K562 (cell line): ENCODE measurements around the gene KIAA0319L. TPM values are rescaled to one million over a fixed set of nuclear protein-coding genes. Genes with fewer than 3 reads are reported as not detected.

Experiments used
- ATAC-seq: fragments of 200-7000 bp; cut with Tn5 transposase; 3 replicates; pipeline ENCODE4 v1.9.1; 2020; ENCODE audit warnings: moderate library complexity
- BruUV-seq: library from RNA; stranded (reverse); fragments of 400-500 nt; replicated peaks from 2 replicates; lab custom pipeline; 2021; lab: Mats Ljungman, UMichigan
- CTCF ChIA-PET: fragments of 300-600 bp; formaldehyde crosslinking; extraction: SDS; loops from one replicate; lab custom pipeline; 2021; ENCODE audit warnings: low intra/inter-chr PET ratio; lab: Yijun Ruan, JAX
- POLR2A ChIA-PET: fragments of 300-600, 350-650 bp; sonication (Branson Sonifier 250); formaldehyde crosslinking; extraction: SDS; loops from one replicate; lab custom pipeline; 2021; ENCODE audit warnings: antibody characterized with exemption, inconsistent platforms; lab: Yijun Ruan, JAX
- DNase-seq, 4 experiments: peaks; one replicate each; pipeline versions ENCODE4 v3.0.0 to v3.0.0-alpha.2; 2011 to 2018; ENCODE audit warnings: low spot score in 3 of 4, mixed read lengths in 3 of 4; ENCODE audit errors: extremely low read depth in 1 of 4
- FAIRE-seq: peaks from 2 replicates; lab custom pipeline; 2011; peaks lifted over from hg19 to GRCh38; lab: Jason Lieb, UNC
- H2AFZ ChIP-seq: 2 replicates; pipeline ENCODE4 v1.6.0; 2011; ENCODE audit warnings: low read depth, low read length, control low read depth, inconsistent platforms
- H3K27ac ChIP-seq: fragments of 200-600 bp; 3 replicates; pipeline ENCODE4 v1.8.0; 2011; ENCODE audit warnings: low read depth, mild to moderate bottlenecking, control low read depth, inconsistent platforms, low read length, moderate library complexity, mixed read lengths; ENCODE audit errors: extremely low read depth
- H3K27me3 ChIP-seq, 2 experiments: fragments of 300-600 bp in 1 of 2; 2 replicates in 1 of 2; 3 replicates in 1 of 2; pipeline versions ENCODE4 v1.6.0 to v1.8.0; 2011; ENCODE audit warnings: inconsistent platforms in 2 of 2, low read length in 2 of 2, mild to moderate bottlenecking in 1 of 2, mixed read lengths in 1 of 2, moderate library complexity in 1 of 2; ENCODE audit not compliant: control insufficient read depth in 2 of 2, insufficient read depth in 2 of 2
- H3K36me3 ChIP-seq: fragments of 300-600 bp; 3 replicates; pipeline ENCODE4 v1.8.0; 2011; ENCODE audit warnings: mild to moderate bottlenecking, low read length, inconsistent platforms; ENCODE audit not compliant: control insufficient read depth, insufficient read depth
- H3K4me1 ChIP-seq, 2 experiments: fragments of 200-600 bp in 1 of 2; replicated peaks in 1 of 2; 2 replicates in 1 of 2; 3 replicates in 1 of 2; pipeline versions ENCODE4 v1.5.1 to v1.8.0; 2011; ENCODE audit warnings: inconsistent platforms in 2 of 2, low read length in 2 of 2, mild to moderate bottlenecking in 1 of 2, mixed read lengths in 1 of 2, moderate library complexity in 1 of 2; ENCODE audit not compliant: control insufficient read depth in 2 of 2, insufficient read depth in 2 of 2
- H3K4me2 ChIP-seq: 2 replicates; pipeline ENCODE4 v1.6.1; 2011; ENCODE audit warnings: low read length, control low read depth, inconsistent platforms, mixed read lengths; ENCODE audit not compliant: insufficient read depth
- H3K4me3 ChIP-seq: fragments of 200-600 bp; sonication (generic), shearing (Covaris generic); 2 replicates; pipeline ENCODE4 v1.5.1; 2016; ENCODE audit warnings: control low read depth, inconsistent platforms
- H3K79me2 ChIP-seq: fragments of 200-600 bp; 3 replicates; pipeline ENCODE4 v1.8.0; 2011; ENCODE audit warnings: low read length, inconsistent platforms; ENCODE audit not compliant: control insufficient read depth, insufficient read depth
- H3K9ac ChIP-seq, 2 experiments: 2 replicates each; pipeline versions ENCODE4 v1.6.0 to v1.6.1; 2011; ENCODE audit warnings: low read depth in 2 of 2, low read length in 2 of 2, control low read depth in 1 of 2, inconsistent platforms in 1 of 2, mild to moderate bottlenecking in 1 of 2, mixed read lengths in 1 of 2; ENCODE audit not compliant: insufficient read depth in 1 of 2
- H3K9me1 ChIP-seq: one replicate; pipeline ENCODE4 v1.6.0; 2011; ENCODE audit warnings: inconsistent platforms, mild to moderate bottlenecking, low read length, moderate library complexity; ENCODE audit not compliant: control insufficient read depth, insufficient read depth
- H3K9me3 ChIP-seq: replicated peaks from 2 replicates; pipeline ENCODE4 v1.5.1; 2011; ENCODE audit warnings: low read depth, low read length, inconsistent platforms; ENCODE audit not compliant: control insufficient read depth, insufficient read depth
- H4K20me1 ChIP-seq: replicated peaks from 2 replicates; pipeline ENCODE4 v1.6.1; 2011; ENCODE audit warnings: low read length, inconsistent platforms, mixed read lengths; ENCODE audit not compliant: control insufficient read depth, insufficient read depth
- CBX2 ChIP-seq: fragments of 200-600 bp; sonication (generic); IDR thresholded peaks from one replicate; pipeline ENCODE4 v1.6.1; 2012; ENCODE audit warnings: mild to moderate bottlenecking, low read length, inconsistent platforms; ENCODE audit not compliant: insufficient read depth, poor library complexity, severe bottlenecking
- ESRRB ChIP-seq: fragments of 250-450 bp; sonication (Bioruptor Pico); IDR thresholded peaks from 2 replicates; pipeline ENCODE4 v1.5.0; 2020; ENCODE audit warnings: mild to moderate bottlenecking, moderate library complexity, borderline replicate concordance
- IRF9 ChIP-seq: fragments of 450-650 bp; IDR thresholded peaks from 2 replicates; pipeline ENCODE4 v1.6.1; 2016; ENCODE audit warnings: missing biosample characterization, missing genetic modification characterization
- NKRF ChIP-seq: fragments of 450-650 bp; IDR thresholded peaks from 2 replicates; pipeline ENCODE4 v1.6.1; 2016; ENCODE audit warnings: borderline replicate concordance
- POLR2A ChIP-seq: fragments of 450-650 bp; conservative IDR thresholded peaks from 2 replicates; pipeline ENCODE4 v1.6.1; 2016
- POLR2B ChIP-seq: fragments of 450-650 bp; IDR thresholded peaks from 2 replicates; pipeline ENCODE4 v1.6.1; 2018; ENCODE audit warnings: low read depth; ENCODE audit not compliant: partially characterized antibody
- PREB ChIP-seq: sonication (generic); formaldehyde crosslinking; IDR thresholded peaks from 2 replicates; pipeline ENCODE4 v1.8.1; 2023; ENCODE audit warnings: mild to moderate bottlenecking, missing genetic modification reagents
- SUPT5H ChIP-seq: fragments of 450-650 bp; IDR thresholded peaks from 2 replicates; pipeline ENCODE4 v1.6.1; 2016
- TBL1XR1 ChIP-seq, 2 experiments: IDR thresholded peaks; 2 replicates each; pipeline ENCODE4 v1.6.1; 2012; ENCODE audit warnings: improper control_type of control experiment in 2 of 2, low read length in 2 of 2, mild to moderate bottlenecking in 1 of 2
- VEZF1 ChIP-seq: fragments of 200-800 bp; sonication (Bioruptor generic); IDR thresholded peaks from 2 replicates; pipeline ENCODE4 v1.6.1; 2017; ENCODE audit warnings: missing genetic modification characterization, missing compliant biosample characterization
- ZBTB17 ChIP-seq: fragments of 450-650 bp; formaldehyde crosslinking; IDR thresholded peaks from 2 replicates; pipeline ENCODE4 v1.4.0; 2020; ENCODE audit warnings: mild to moderate bottlenecking
- ZC3H4 ChIP-seq: sonication (generic); formaldehyde crosslinking; IDR thresholded peaks from 2 replicates; pipeline ENCODE4 v1.9.0; 2021; ENCODE audit warnings: missing genetic modification reagents, borderline replicate concordance
- ZFP36 ChIP-seq: fragments of 150-350 bp; IDR thresholded peaks from 2 replicates; pipeline ENCODE4 v1.6.1; 2018; ENCODE audit warnings: low read length, low read depth; ENCODE audit not compliant: partially characterized antibody
- ZKSCAN8 ChIP-seq: fragments of 200-800 bp; sonication (Bioruptor generic); IDR thresholded peaks from 2 replicates; pipeline ENCODE4 v1.6.1; 2016; ENCODE audit warnings: missing genetic modification characterization, missing compliant biosample characterization
- ZNF584 ChIP-seq: fragments of 200-800 bp; sonication (Bioruptor generic); IDR thresholded peaks from 2 replicates; pipeline ENCODE4 v1.6.1; 2016; ENCODE audit warnings: low read depth, mild to moderate bottlenecking, missing genetic modification characterization, missing compliant biosample characterization
- WGBS: fragments of 100-300 bp; shearing (Covaris generic); methylation state at CpG from one replicate; pipeline ENCODE4 v1.1.6; 2016; ENCODE audit warnings: low coverage, mixed read lengths; ENCODE audit not compliant: insufficient coverage; ENCODE audit errors: missing lambda C conversion rate; 5-methylcytosine and 5-hydroxymethylcytosine counted together
- in situ Hi-C: fragments of 300-500 bp; cut with MboI; formaldehyde crosslinking; loops from 4 replicates; pipeline ENCODE4 v1.15.0; 2018; ENCODE audit warnings: inconsistent platforms, mixed read lengths
- intact Hi-C: fragments of 100-400 bp; cut with micrococcal nuclease; formaldehyde crosslinking; loops from 2 replicates; pipeline ENCODE4 v1.14.2; 2022
- polyA plus RNA-seq, 8 experiments: library from polyadenylated mRNA; depleted of rRNA in 4 of 8; stranded (reverse) in 5 of 8; unstranded in 3 of 8; fragments of >200 nt; fragmentation: Nextera tagmentation in 2 of 8; fragmentation: Illumina TruSeq in 1 of 8; extraction: Ambion mirVana in 2 of 8; extraction: Trizol in 1 of 8; gene quantifications; 2 replicates each; pipeline versions ENCODE4 v1.2.1 to v1.2.3, GENCODE V29; 2011 to 2014; ENCODE audit warnings: inconsistent platforms in 1 of 8, missing spikeins in 1 of 8
- total RNA-seq, 7 experiments: library from RNA; depleted of rRNA in 6 of 7; stranded (reverse); fragments of >200 nt in 6 of 7; fragmentation: Illumina TruSeq in 2 of 7; extraction: Trizol in 2 of 7; gene quantifications; 2 replicates each; pipeline versions ENCODE4 v1.2.1 to v1.2.3, GENCODE V29; 2011 to 2021; ENCODE audit warnings: low replicate concordance in 1 of 7

Gene KIAA0319L
- total and polyA plus RNA-seq, 9 of the 15 experiments (the other 6 are each of a cell fraction or from before 2014, with no cell fraction given) = 2.4 to 51.7 (median 27.4) TPM

- H3K9ac ChIP-seq = no peak overlapping the region
- H3K36me3 ChIP-seq = peaks cover 36% of the 10 kb centered on the region; the same call in 2 of the 3 replicates
- no peak overlapping the region for H2AFZ ChIP-seq
- DNase-seq = no peak
- ChIA-PET POLR2A (interaction anchor here (0.6 kb wide), 1 partner anchor 15 kb away, joined by 3 read pairs; no protein-coding TSS in a partner anchor), CTCF (no interaction called here)
- H3K27me3 ChIP-seq = no peaks in the 10 kb centered on the region
- WGBS = 75% methylated on average over 7 of the region's 7 CpGs
- no peak overlapping the region for H3K4me3 ChIP-seq
- ATAC-seq = no peak
- H3K27ac ChIP-seq = no peak overlapping the region
- BruUV-seq = no TSS peak
- in situ Hi-C loops = no loop called here
- TF ChIP-seq SUPT5H (peak; percentile 47; the same call in 1 of the 2 replicates), ESRRB (CRISPR knock-in tag) (no peak), NKRF (no peak), VEZF1 (no peak), ZFP36 (no peak), POLR2A (peak; percentile 27; the same call in 1 of the 2 replicates), ZKSCAN8 (CRISPR knock-in tag) (no peak), ZBTB17 (CRISPR knock-in tag) (no peak), PREB (no peak), CBX2 (no peak), IRF9 (tag) (no peak), ZNF584 (no peak), ZC3H4 (CRISPR knock-in tag) (no peak), POLR2B (peak; percentile 19), TBL1XR1 (IDR thresholded peaks at IDR 0.05; ENCODE audit: low read length in 2 of 2) (no peak)
- H3K4me1 ChIP-seq = peaks cover 2 to 4% of the 10 kb centered on the region in 2 experiments; a peak in 2 of 5 replicates
- no peaks in the 10 kb centered on the region for H3K9me3 ChIP-seq
- no peak overlapping the region for H3K4me2 ChIP-seq
- H3K79me2 ChIP-seq = no peaks in the 10 kb centered on the region
- no peak for FAIRE-seq
- intact Hi-C loops = no loop called here
- H4K20me1 ChIP-seq = no peaks in the 10 kb centered on the region
- no peaks in the 10 kb centered on the region for H3K9me1 ChIP-seq
These were observed 38.5 kb upstream of the KIAA0319L start for GRCh38 chr1:35595684-35596083.
